ENCODE results near the gene TRIM38. TPM values are rescaled to one million over a fixed set of nuclear protein-coding genes. Genes with fewer than 3 reads are reported as not detected.
A peak's percentile ranks its signal among the peaks of the same experiment; 100 is the strongest.
"Not testable (repeated sequence)": the region's sequence is repeated elsewhere in the genome, so short reads cannot be mapped to it uniquely, and the experiment has no call there.

The TRIM38 gene
- total and polyA plus RNA-seq, 3 experiments from 2014 or later = 10.1 to 11.2 (median 10.8) TPM

DNA sequence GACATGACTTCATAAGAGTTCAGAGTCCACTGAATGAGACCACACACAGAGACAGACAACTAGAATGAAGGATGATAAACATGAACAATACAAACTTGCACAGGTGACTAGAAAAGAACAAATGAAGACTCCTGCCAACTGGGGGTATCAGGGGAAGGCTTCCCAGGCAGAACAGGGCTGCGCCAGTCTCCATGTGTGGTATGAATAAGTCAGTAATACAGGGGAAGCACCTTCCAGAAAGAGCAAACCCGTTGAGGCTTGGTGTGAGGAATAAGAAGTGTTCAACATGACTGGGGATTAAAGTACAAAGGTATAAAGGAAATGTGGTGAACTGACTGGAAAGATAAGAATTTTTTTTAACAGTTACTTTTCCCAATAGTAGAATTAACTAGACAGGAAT lies 28.4 kb upstream of the TRIM38 start:
- no peak overlapping the region for H3K4me3 ChIP-seq (ENCODE audit: low read length)
- no peak overlapping the region for H3K27ac ChIP-seq (ENCODE audit: low read depth, low read length)
- Mint-ChIP-seq H3K27ac (no peak overlapping the region), H3K9me3 (no peaks in the 10 kb centered on the region), H3K27me3 (peaks cover 10 to 26% of the 10 kb centered on the region in 2 donors), H3K36me3 (no peaks in the 10 kb centered on the region), H3K4me3 (no peak overlapping the region), H3K4me1 (no peaks in the 10 kb centered on the region)
- CTCF ChIA-PET = no interaction called here
- DNase-seq = no peak
- POLR2A ChIA-PET = no interaction called here
- H3K9me3 ChIP-seq (ENCODE audit: low read length) = no peaks in the 10 kb centered on the region
- no peaks in the 10 kb centered on the region for H3K36me3 ChIP-seq (ENCODE audit: insufficient read depth, low read length)
- H3K27me3 ChIP-seq (ENCODE audit: insufficient read depth, low read length, poor library complexity, severe bottlenecking) = no peaks in the 10 kb centered on the region
- no peaks in the 10 kb centered on the region for H3K4me1 ChIP-seq (ENCODE audit: insufficient read depth, low read length)

DNA sequence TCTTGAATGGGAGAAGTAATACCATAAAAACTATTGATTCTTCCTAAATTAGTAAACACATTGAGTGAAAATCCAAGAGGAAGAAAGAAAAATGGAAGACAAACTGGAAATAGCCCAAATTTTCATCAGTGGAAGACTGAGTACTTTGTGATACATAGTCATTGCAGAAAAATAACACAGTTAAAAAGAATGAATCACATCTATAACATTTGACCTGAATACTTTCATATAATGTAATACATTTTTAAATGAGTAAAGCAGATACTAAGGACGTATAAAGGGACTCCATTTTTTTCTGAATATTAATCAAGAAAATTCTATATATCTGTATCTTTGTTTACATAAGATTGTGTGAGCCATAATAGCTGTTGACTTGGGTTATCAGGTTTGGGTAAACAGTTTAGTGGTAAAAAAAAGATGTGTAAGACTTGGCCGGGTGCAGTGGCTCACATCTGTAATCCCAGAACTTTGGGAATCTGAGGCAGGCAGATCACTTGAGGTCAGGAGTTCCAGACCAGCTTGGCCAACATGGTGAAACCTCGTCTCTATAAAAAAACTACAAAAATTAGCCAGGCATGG lies 27.8 kb upstream of the TRIM38 start:
- ChIA-PET CTCF (no interaction called here), POLR2A (no interaction called here)
- Mint-ChIP-seq H3K4me3 (no peak overlapping the region), H3K27me3 (peaks cover 12 to 26% of the 10 kb centered on the region in 2 donors), H3K27ac (no peak overlapping the region), H3K9me3 (no peaks in the 10 kb centered on the region), H3K4me1 (no peaks in the 10 kb centered on the region), H3K36me3 (no peaks in the 10 kb centered on the region)
- Histone ChIP-seq H3K9me3 (ENCODE audit: low read length) (no peaks in the 10 kb centered on the region), H3K27me3 (ENCODE audit: insufficient read depth, low read length, poor library complexity, severe bottlenecking) (no peaks in the 10 kb centered on the region), H3K4me1 (ENCODE audit: insufficient read depth, low read length) (no peaks in the 10 kb centered on the region), H3K4me3 (ENCODE audit: low read length) (no peak overlapping the region), H3K36me3 (ENCODE audit: insufficient read depth, low read length) (no peaks in the 10 kb centered on the region), H3K27ac (ENCODE audit: low read depth, low read length) (no peak overlapping the region)
- no peak for DNase-seq

DNA sequence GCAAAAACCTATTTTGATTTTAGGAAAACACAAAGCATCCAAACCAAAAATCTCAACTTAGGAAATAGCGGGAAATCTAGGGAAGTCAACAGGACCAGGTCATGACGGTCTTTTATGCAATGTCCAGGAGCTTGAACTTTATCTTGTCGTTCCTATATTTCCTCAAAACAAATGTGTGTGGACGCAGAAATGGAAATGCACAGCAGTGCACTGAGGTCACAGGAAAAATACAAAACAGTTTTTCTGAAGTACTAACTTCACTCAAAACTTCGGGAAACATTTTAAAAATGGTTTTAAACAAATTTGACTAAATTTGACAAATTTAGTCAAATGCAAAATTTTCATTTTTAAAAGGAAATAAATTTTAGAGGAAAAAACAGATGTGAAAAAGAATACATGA lies 26.6 kb upstream of the TRIM38 start:
- Mint-ChIP-seq H3K4me3 (no peak overlapping the region), H3K27ac (no peak overlapping the region), H3K9me3 (no peaks in the 10 kb centered on the region), H3K36me3 (no peaks in the 10 kb centered on the region), H3K27me3 (peaks cover 12 to 26% of the 10 kb centered on the region in 2 donors), H3K4me1 (no peaks in the 10 kb centered on the region)
- Histone ChIP-seq H3K4me1 (ENCODE audit: insufficient read depth, low read length) (no peaks in the 10 kb centered on the region), H3K27me3 (ENCODE audit: insufficient read depth, low read length, poor library complexity, severe bottlenecking) (no peaks in the 10 kb centered on the region), H3K9me3 (ENCODE audit: low read length) (no peaks in the 10 kb centered on the region), H3K4me3 (ENCODE audit: low read length) (no peak overlapping the region), H3K36me3 (ENCODE audit: insufficient read depth, low read length) (no peaks in the 10 kb centered on the region), H3K27ac (ENCODE audit: low read depth, low read length) (no peak overlapping the region)
- DNase-seq = no peak
- ChIA-PET POLR2A (no interaction called here), CTCF (no interaction called here)

DNA sequence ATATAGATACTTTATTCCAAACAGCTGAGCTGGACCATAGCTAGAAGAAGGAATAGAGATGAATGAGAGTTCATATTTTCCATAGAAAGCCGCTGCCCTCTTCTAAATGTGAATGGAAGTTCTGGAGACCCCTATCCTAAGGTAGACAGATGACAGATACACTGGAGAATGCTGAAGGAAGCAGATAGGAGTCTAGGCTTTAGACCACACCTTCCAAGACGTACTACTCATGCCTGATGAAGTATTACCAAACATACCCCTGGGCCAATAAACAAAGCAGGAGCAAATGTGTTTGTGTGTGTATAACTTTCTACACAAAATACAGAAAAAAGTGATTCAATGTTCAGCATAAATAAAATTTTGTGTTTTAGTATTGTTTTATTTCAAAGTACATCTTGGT lies 23.0 kb upstream of the TRIM38 start:
- DNase-seq = no peak
- H3K4me3 Mint-ChIP-seq = no peak overlapping the region
- H3K27me3 ChIP-seq (ENCODE audit: insufficient read depth, low read length, poor library complexity, severe bottlenecking) = no peaks in the 10 kb centered on the region
- peaks cover 8 to 20% of the 10 kb centered on the region in 2 donors for H3K27me3 Mint-ChIP-seq
- POLR2A ChIA-PET = no interaction called here
- no peak overlapping the region for H3K27ac ChIP-seq (ENCODE audit: low read depth, low read length)
- H3K9me3 ChIP-seq (ENCODE audit: low read length) = no peaks in the 10 kb centered on the region
- H3K36me3 Mint-ChIP-seq = no peaks in the 10 kb centered on the region
- H3K4me1 ChIP-seq (ENCODE audit: insufficient read depth, low read length) = no peaks in the 10 kb centered on the region
- H3K4me1 Mint-ChIP-seq = no peaks in the 10 kb centered on the region
- H3K4me3 ChIP-seq (ENCODE audit: low read length) = no peak overlapping the region
- no peaks in the 10 kb centered on the region for H3K9me3 Mint-ChIP-seq
- H3K36me3 ChIP-seq (ENCODE audit: insufficient read depth, low read length) = no peaks in the 10 kb centered on the region
- no peak overlapping the region for H3K27ac Mint-ChIP-seq
- CTCF ChIA-PET = interaction anchor here (0.6 kb wide), 1 partner anchor 219 kb away, joined by 4 read pairs; no protein-coding TSS in a partner anchor

DNA sequence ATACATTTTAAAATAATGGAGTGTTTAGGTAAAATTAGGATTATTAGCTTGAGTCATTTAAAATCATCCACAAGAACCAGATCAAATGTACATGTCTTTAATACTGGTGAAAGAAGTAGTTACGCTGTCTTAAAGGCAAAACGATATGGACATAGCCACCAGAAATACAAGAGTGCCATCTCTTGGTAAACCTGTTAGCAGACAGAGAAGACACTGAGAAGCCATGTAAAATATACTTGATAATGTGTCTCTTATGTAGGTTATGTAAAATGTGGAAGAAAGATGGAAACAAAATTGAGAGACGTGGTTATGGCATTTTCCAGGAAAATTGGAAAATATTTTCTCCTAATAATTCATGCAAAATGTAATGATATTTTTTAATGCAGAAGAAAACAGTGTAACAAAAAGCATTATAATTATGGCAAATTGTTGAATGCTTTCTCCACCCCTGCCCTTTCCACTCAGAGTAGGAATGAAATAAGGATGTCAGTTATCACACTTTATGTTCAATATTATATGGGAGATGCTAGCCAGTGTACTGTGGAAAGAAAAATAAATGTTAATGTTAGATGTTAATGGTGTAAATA lies 19.9 kb upstream of the TRIM38 start:
- Histone ChIP-seq H3K27me3 (ENCODE audit: insufficient read depth, low read length, poor library complexity, severe bottlenecking) (no peaks in the 10 kb centered on the region), H3K4me1 (ENCODE audit: insufficient read depth, low read length) (no peaks in the 10 kb centered on the region), H3K27ac (ENCODE audit: low read depth, low read length) (no peak overlapping the region), H3K4me3 (ENCODE audit: low read length) (no peak overlapping the region), H3K9me3 (ENCODE audit: low read length) (no peaks in the 10 kb centered on the region), H3K36me3 (ENCODE audit: insufficient read depth, low read length) (no peaks in the 10 kb centered on the region)
- ChIA-PET POLR2A (no interaction called here), CTCF (interaction anchor here (0.9 kb wide), 1 partner anchor 10 kb away, joined by 3 read pairs; no protein-coding TSS in a partner anchor)
- Mint-ChIP-seq H3K9me3 (peaks cover 0 to 9% (median 0%) of the 10 kb centered on the region in 5 donors), H3K4me3 (no peak overlapping the region), H3K36me3 (no peaks in the 10 kb centered on the region), H3K27ac (no peak overlapping the region), H3K27me3 (peaks cover 3 to 10% of the 10 kb centered on the region in 2 donors), H3K4me1 (peaks cover 2 to 7% (median 4%) of the 10 kb centered on the region in 3 donors)
- peak in 2 of 5 donors; percentile 18 to 29 for DNase-seq

DNA sequence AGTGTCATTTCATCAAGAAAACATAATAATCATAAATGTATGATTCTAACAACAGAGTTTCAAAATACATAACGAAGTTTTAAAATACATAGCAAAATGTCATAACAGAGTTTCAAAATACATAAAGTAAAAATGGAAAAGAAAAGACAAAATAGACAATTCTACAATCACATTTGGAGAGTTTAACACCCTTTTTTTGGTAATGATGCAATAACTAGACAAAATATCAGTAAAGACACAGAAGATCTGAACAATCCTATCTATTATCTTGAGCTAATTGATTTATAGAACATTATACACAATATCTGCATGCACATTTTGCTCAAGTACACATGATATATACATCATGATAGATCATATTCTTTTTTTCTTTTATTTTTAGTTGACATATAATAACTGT lies 18.7 kb upstream of the TRIM38 start:
- Histone ChIP-seq H3K36me3 (ENCODE audit: insufficient read depth, low read length) (no peaks in the 10 kb centered on the region), H3K4me3 (ENCODE audit: low read length) (no peak overlapping the region), H3K4me1 (ENCODE audit: insufficient read depth, low read length) (no peaks in the 10 kb centered on the region), H3K27me3 (ENCODE audit: insufficient read depth, low read length, poor library complexity, severe bottlenecking) (no peaks in the 10 kb centered on the region), H3K9me3 (ENCODE audit: low read length) (no peaks in the 10 kb centered on the region), H3K27ac (ENCODE audit: low read depth, low read length) (no peak overlapping the region)
- Mint-ChIP-seq H3K4me1 (peaks cover 2 to 7% (median 4%) of the 10 kb centered on the region in 3 donors), H3K27me3 (peaks cover 3 to 10% of the 10 kb centered on the region in 2 donors), H3K4me3 (no peak overlapping the region), H3K36me3 (no peaks in the 10 kb centered on the region), H3K27ac (no peak overlapping the region), H3K9me3 (peaks cover 0 to 9% (median 0%) of the 10 kb centered on the region in 5 donors)
- CTCF ChIA-PET = interaction anchor here (0.6 kb wide), 1 partner anchor 48 kb away, joined by 3 read pairs; no protein-coding TSS in a partner anchor
- no peak for DNase-seq
- POLR2A ChIA-PET = no interaction called here

DNA sequence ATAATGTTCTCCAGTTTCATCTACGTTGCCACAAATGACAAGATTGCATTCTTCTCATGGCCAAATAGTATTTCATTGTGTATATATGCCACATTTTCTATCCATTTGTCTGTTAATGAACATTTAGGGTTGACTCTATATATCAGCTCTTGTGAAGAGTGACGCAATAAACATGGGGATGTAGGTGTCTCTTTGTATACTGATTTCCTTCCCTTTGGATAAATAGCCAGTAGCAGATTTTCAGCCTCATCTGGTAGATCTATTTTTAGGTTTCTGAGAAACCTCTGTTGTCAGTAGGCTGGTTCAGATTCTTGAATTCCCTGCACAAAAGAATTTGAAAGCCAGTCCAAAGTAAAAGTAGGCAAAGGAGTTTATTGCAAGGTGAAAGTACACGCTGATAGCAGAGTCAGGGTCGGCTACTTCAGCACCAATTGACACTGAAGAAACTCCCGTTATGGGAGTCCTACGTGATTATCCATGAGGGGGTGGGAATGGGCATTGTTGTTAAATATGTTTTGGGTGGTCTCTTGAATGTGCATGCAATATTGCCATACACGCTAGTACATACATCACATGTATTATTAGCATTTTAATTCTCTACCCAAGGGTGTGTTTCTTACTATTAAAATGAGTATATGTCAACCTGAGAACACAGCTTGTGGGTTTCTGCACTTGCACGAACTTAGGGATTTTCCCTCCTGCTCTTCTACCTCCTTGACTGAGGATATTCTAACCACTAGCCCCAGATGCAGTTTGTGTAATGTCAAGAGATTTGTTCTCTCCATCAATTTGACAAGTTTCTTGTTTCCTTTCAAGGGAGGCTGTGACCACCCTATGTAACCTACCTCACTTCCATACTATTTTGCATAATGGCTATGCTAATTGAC lies 17.7 kb upstream of the TRIM38 start:
- Histone ChIP-seq H3K27me3 (ENCODE audit: insufficient read depth, low read length, poor library complexity, severe bottlenecking) (no peaks in the 10 kb centered on the region), H3K27ac (ENCODE audit: low read depth, low read length) (no peak overlapping the region), H3K4me1 (ENCODE audit: insufficient read depth, low read length) (no peaks in the 10 kb centered on the region), H3K36me3 (ENCODE audit: insufficient read depth, low read length) (no peaks in the 10 kb centered on the region), H3K9me3 (ENCODE audit: low read length) (no peaks in the 10 kb centered on the region), H3K4me3 (ENCODE audit: low read length) (no peak overlapping the region)
- ChIA-PET CTCF (interaction anchor here (0.6 kb wide), 1 partner anchor 47 kb away, joined by 3 read pairs; no protein-coding TSS in a partner anchor), POLR2A (no interaction called here)
- Mint-ChIP-seq H3K27me3 (peaks cover 1 to 10% of the 10 kb centered on the region in 2 donors), H3K27ac (no peak overlapping the region), H3K4me1 (peaks cover 2 to 7% (median 4%) of the 10 kb centered on the region in 3 donors), H3K4me3 (no peak overlapping the region), H3K9me3 (peaks cover 0 to 9% (median 0%) of the 10 kb centered on the region in 5 donors), H3K36me3 (no peaks in the 10 kb centered on the region)
- DNase-seq = no peak

DNA sequence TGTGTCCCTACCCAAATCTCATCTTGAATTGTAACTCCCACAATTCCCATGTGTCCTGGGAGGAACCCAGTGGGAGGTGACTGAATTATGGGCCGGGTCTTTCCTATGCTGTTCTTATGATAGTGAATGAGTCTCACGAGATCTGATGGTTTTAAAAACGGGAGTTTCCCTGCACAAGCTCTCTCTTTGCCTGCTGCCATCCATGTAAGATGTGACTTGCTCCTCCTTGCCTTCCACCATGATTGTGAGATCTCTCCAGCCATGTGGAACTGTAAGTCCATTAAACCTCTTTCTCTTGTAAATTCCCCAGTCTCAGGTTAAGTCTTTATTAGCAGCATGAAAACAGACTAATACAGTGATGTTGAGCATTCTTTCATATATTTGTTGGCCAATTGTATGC lies 16.9 kb upstream of the TRIM38 start:
- H3K9me3 Mint-ChIP-seq; DNase-seq; H3K9me3 ChIP-seq (ENCODE audit: low read length); H3K4me1 ChIP-seq (ENCODE audit: insufficient read depth, low read length); H3K27ac ChIP-seq (ENCODE audit: low read depth, low read length); H3K36me3 Mint-ChIP-seq; H3K36me3 ChIP-seq (ENCODE audit: insufficient read depth, low read length); CTCF ChIA-PET; H3K27ac Mint-ChIP-seq; H3K27me3 ChIP-seq (ENCODE audit: insufficient read depth, low read length, poor library complexity, severe bottlenecking); H3K4me3 Mint-ChIP-seq; H3K4me1 Mint-ChIP-seq; H3K4me3 ChIP-seq (ENCODE audit: low read length); POLR2A ChIA-PET: not testable (repeated sequence)
- H3K27me3 Mint-ChIP-seq = peaks cover 1 to 16% of the 10 kb centered on the region in 2 donors

All from CD8-positive, alpha-beta memory T cell (primary cell).